PC-9 (cell line): ENCODE results near the gene C5orf46. TPM values are rescaled to one million over a fixed set of nuclear protein-coding genes. Genes with fewer than 3 reads are reported as not detected.

ENCODE experiments used
- BruUV-seq: library from RNA; stranded (reverse); fragments of 400-500 nt; replicated peaks from 2 replicates; lab custom pipeline; 2021; lab: Mats Ljungman, UMichigan
- CTCF ChIA-PET: fragments of 300-600 bp; sonication (Branson Sonifier 250); formaldehyde crosslinking; loops from one replicate; lab custom pipeline; 2022; ENCODE audit warnings: antibody characterized with exemption; lab: Charles Lee
- POLR2A ChIA-PET: fragments of 300-600 bp; sonication (Branson Sonifier 250); formaldehyde crosslinking; loops from one replicate; lab custom pipeline; 2022; ENCODE audit warnings: antibody characterized with exemption; ENCODE audit not compliant: unreplicated experiment; lab: Charles Lee
- DNase-seq, 2 experiments: peaks; one replicate each; pipeline versions ENCODE4 v3.0.0 to v3.0.0-alpha.2; 2015 to 2022; ENCODE audit warnings: mixed read lengths in 1 of 2
- H2AFZ ChIP-seq: fragments of 200-600 bp; sonication (generic); 2 replicates; pipeline ENCODE4 v1.8.1; 2017; ENCODE audit warnings: antibody characterized with exemption
- H3F3A ChIP-seq: fragments of 200-600 bp; sonication (generic); 2 replicates; pipeline ENCODE4 v1.8.1; 2017; ENCODE audit warnings: antibody characterized with exemption, mild to moderate bottlenecking, low read depth; ENCODE audit not compliant: insufficient read depth
- H3K27ac ChIP-seq: fragments of 200-600 bp; sonication (generic); 2 replicates; pipeline ENCODE4 v1.6.1; 2016; ENCODE audit warnings: mixed run types
- H3K27me3 ChIP-seq: fragments of 200-600 bp; sonication (generic); 2 replicates; pipeline ENCODE4 v1.6.1; 2016; ENCODE audit warnings: low read depth, mixed run types; ENCODE audit not compliant: insufficient read depth
- H3K36me3 ChIP-seq: fragments of 200-600 bp; sonication (generic); 2 replicates; pipeline ENCODE4 v1.6.1; 2016; ENCODE audit warnings: low read depth, mixed run types
- H3K4me1 ChIP-seq: fragments of 200-600 bp; sonication (generic); replicated peaks from 2 replicates; pipeline ENCODE4 v1.6.1; 2016; ENCODE audit warnings: mixed run types; ENCODE audit not compliant: insufficient read depth
- H3K4me2 ChIP-seq: fragments of 200-600 bp; sonication (generic); 2 replicates; pipeline ENCODE4 v1.6.1; 2017; ENCODE audit warnings: mixed run types
- H3K4me3 ChIP-seq: fragments of 200-600 bp; sonication (generic); 2 replicates; pipeline ENCODE4 v1.6.1; 2016; ENCODE audit warnings: mixed run types
- H3K79me2 ChIP-seq: fragments of 200-600 bp; sonication (generic); 2 replicates; pipeline ENCODE4 v1.6.1; 2017; ENCODE audit warnings: low read depth, mixed run types
- H3K9me2 ChIP-seq: fragments of 200-600 bp; sonication (generic); 2 replicates; pipeline ENCODE4 v1.8.1; 2017; ENCODE audit warnings: mild to moderate bottlenecking; ENCODE audit not compliant: insufficient read depth
- H3K9me3 ChIP-seq: fragments of 200-600 bp; sonication (generic); 2 replicates; pipeline ENCODE4 v1.8.1; 2016; ENCODE audit warnings: low read depth; ENCODE audit not compliant: insufficient read depth
- H4K20me1 ChIP-seq: fragments of 200-600 bp; sonication (generic); 2 replicates; pipeline ENCODE4 v1.8.1; 2017; ENCODE audit not compliant: insufficient read depth
- CTCF ChIP-seq: fragments of 200-600 bp; sonication (generic); conservative IDR thresholded peaks from 2 replicates; pipeline ENCODE4 v1.6.1; 2017; ENCODE audit warnings: mixed run types, antibody characterized with exemption, mild to moderate bottlenecking, moderate library complexity
- EZH2 ChIP-seq: fragments of 200-600 bp; sonication (generic); IDR thresholded peaks from 2 replicates; pipeline ENCODE4 v1.8.0; 2017; ENCODE audit warnings: antibody characterized with exemption, low read depth
- intact Hi-C: fragments of 100-400 bp; cut with micrococcal nuclease; formaldehyde crosslinking; loops from one replicate; pipeline ENCODE4 v1.10.0; 2022; ENCODE audit not compliant: unreplicated experiment
- total RNA-seq: library from RNA; stranded (reverse); gene quantifications from 2 replicates; pipeline ENCODE4 v1.2.3, GENCODE V29; 2021

The C5orf46 gene
- total RNA-seq, 1 experiment from 2014 or later, result not detected

GRCh38 chr5:147882586-147883313 lies 23.6 kb downstream of the C5orf46 start:
- no peaks in the 10 kb centered on the region for H4K20me1 ChIP-seq
- no peak for TF ChIP-seq CTCF
- TF ChIP-seq EZH2, result no peak
- H3K27me3 ChIP-seq, result no peaks in the 10 kb centered on the region
- DNase-seq, result no peak
- CTCF ChIA-PET, result no interaction called here
- H3K4me2 ChIP-seq, result no peak overlapping the region
- no peaks in the 10 kb centered on the region for H3F3A ChIP-seq
- peaks cover 6% of the 10 kb centered on the region for H3K4me1 ChIP-seq
- no peaks in the 10 kb centered on the region for H3K9me2 ChIP-seq
- H3K36me3 ChIP-seq, result no peaks in the 10 kb centered on the region
- intact Hi-C loops, result no loop called here
- H3K9me3 ChIP-seq, result no peaks in the 10 kb centered on the region
- H3K27ac ChIP-seq, result no peak overlapping the region
- BruUV-seq, result no TSS peak
- H3K79me2 ChIP-seq, result no peaks in the 10 kb centered on the region
- no peak overlapping the region for H2AFZ ChIP-seq
- POLR2A ChIA-PET, result no interaction called here
- H3K4me3 ChIP-seq, result no peak overlapping the region

- Histone ChIP-seq H3K27ac (no peak overlapping the region), H3K4me2 (no peak overlapping the region), H3F3A (no peaks in the 10 kb centered on the region), H3K9me2 (no peaks in the 10 kb centered on the region), H3K4me1 (no peaks in the 10 kb centered on the region), H4K20me1 (no peaks in the 10 kb centered on the region), H2AFZ (no peak overlapping the region), H3K79me2 (no peaks in the 10 kb centered on the region), H3K27me3 (no peaks in the 10 kb centered on the region), H3K4me3 (no peak overlapping the region), H3K9me3 (no peaks in the 10 kb centered on the region), H3K36me3 (no peaks in the 10 kb centered on the region)
- CTCF ChIA-PET, result no interaction called here
- TF ChIP-seq EZH2 (no peak), CTCF (no peak)
- intact Hi-C loops, result no loop called here
- no peak for DNase-seq
- POLR2A ChIA-PET, result no interaction called here
- BruUV-seq, result no TSS peak
Observed at GRCh38 chr5:147880487-147880886, 25.9 kb downstream of the C5orf46 start.

- H4K20me1 ChIP-seq, result no peaks in the 10 kb centered on the region
- no peak overlapping the region for H2AFZ ChIP-seq
- no peaks in the 10 kb centered on the region for H3K9me2 ChIP-seq
- CTCF ChIA-PET, result no interaction called here
- intact Hi-C loops, result no loop called here
- H3K27me3 ChIP-seq, result no peaks in the 10 kb centered on the region
- no peaks in the 10 kb centered on the region for H3K4me1 ChIP-seq
- H3K4me2 ChIP-seq, result no peak overlapping the region
- no peaks in the 10 kb centered on the region for H3K36me3 ChIP-seq
- H3F3A ChIP-seq, result no peaks in the 10 kb centered on the region
- DNase-seq, result no peak
- no peak overlapping the region for H3K4me3 ChIP-seq
- H3K27ac ChIP-seq, result no peak overlapping the region
- POLR2A ChIA-PET, result no interaction called here
- H3K9me3 ChIP-seq, result no peaks in the 10 kb centered on the region
- H3K79me2 ChIP-seq, result no peaks in the 10 kb centered on the region
- no peak for TF ChIP-seq EZH2
- TF ChIP-seq CTCF, result no peak
- no TSS peak for BruUV-seq
Observed at GRCh38 chr5:147879784-147880183, 26.6 kb downstream of the C5orf46 start.
